Measurements from ENCODE around the gene GATAD2A. TPM values are rescaled to one million over a fixed set of nuclear protein-coding genes. Genes with fewer than 3 reads are reported as not detected.

The GATAD2A gene
- polyA plus RNA-seq, 1 experiment = 22.0 TPM

- Histone ChIP-seq H3K4me3 (ENCODE audit: low read depth, low read length) (no peak overlapping the region), H3K9me3 (ENCODE audit: control insufficient read depth, insufficient read depth, low read length) (no peaks in the 10 kb centered on the region), H3K27ac (ENCODE audit: low read depth, low read length) (no peak overlapping the region), H3K27me3 (ENCODE audit: control insufficient read depth, insufficient read depth, low read length) (no peaks in the 10 kb centered on the region)
- no peak for DNase-seq (ENCODE audit: low read depth, low spot score)
- TF ChIP-seq CTCF (IDR thresholded peaks at IDR 0.05; ENCODE audit: low read depth, low read length) = no peak
- CTCF ChIA-PET = no interaction called here
- POLR2A ChIA-PET = interaction anchor here (0.5 kb wide), 1 partner anchor 58 kb away, joined by 5 read pairs; no protein-coding TSS in a partner anchor
Measured at GRCh38 chr19:19423322-19423721, 17.8 kb downstream of the GATAD2A start.

- no peak for DNase-seq (ENCODE audit: low read depth, low spot score)
- no peak for TF ChIP-seq CTCF (IDR thresholded peaks at IDR 0.05; ENCODE audit: low read depth, low read length)
- POLR2A ChIA-PET = no interaction called here
- Histone ChIP-seq H3K27me3 (ENCODE audit: control insufficient read depth, insufficient read depth, low read length) (no peaks in the 10 kb centered on the region), H3K9me3 (ENCODE audit: control insufficient read depth, insufficient read depth, low read length) (no peaks in the 10 kb centered on the region), H3K27ac (ENCODE audit: low read depth, low read length) (peak overlapping the region; percentile 2), H3K4me3 (ENCODE audit: low read depth, low read length) (no peak overlapping the region)
- CTCF ChIA-PET = no interaction called here
Measured at GRCh38 chr19:19425170-19425875, 19.8 kb downstream of the GATAD2A start.

GRCh38 chr19:19426216-19426615 lies 20.7 kb downstream of the GATAD2A start:
- Histone ChIP-seq H3K9me3 (ENCODE audit: control insufficient read depth, insufficient read depth, low read length) (no peaks in the 10 kb centered on the region), H3K27me3 (ENCODE audit: control insufficient read depth, insufficient read depth, low read length) (no peaks in the 10 kb centered on the region), H3K27ac (ENCODE audit: low read depth, low read length) (no peak overlapping the region), H3K4me3 (ENCODE audit: low read depth, low read length) (no peak overlapping the region)
- POLR2A ChIA-PET = no interaction called here
- no peak for DNase-seq (ENCODE audit: low read depth, low spot score)
- no peak for TF ChIP-seq CTCF (IDR thresholded peaks at IDR 0.05; ENCODE audit: low read depth, low read length)
- CTCF ChIA-PET = no interaction called here

GRCh38 chr19:19426799-19427198 lies 21.3 kb downstream of the GATAD2A start:
- POLR2A ChIA-PET = interaction anchor here (0.6 kb wide), 1 partner anchor 42 kb away, joined by 4 read pairs; no protein-coding TSS in a partner anchor

More at GRCh38 chr19:19426799-19427198, 21.3 kb downstream of the GATAD2A start:
- H3K27me3 ChIP-seq (ENCODE audit: control insufficient read depth, insufficient read depth, low read length) = no peaks in the 10 kb centered on the region
- CTCF ChIA-PET = no interaction called here
- TF ChIP-seq CTCF (IDR thresholded peaks at IDR 0.05; ENCODE audit: low read depth, low read length) = no peak
- H3K4me3 ChIP-seq (ENCODE audit: low read depth, low read length) = no peak overlapping the region
- no peaks in the 10 kb centered on the region for H3K9me3 ChIP-seq (ENCODE audit: control insufficient read depth, insufficient read depth, low read length)
- DNase-seq (ENCODE audit: low read depth, low spot score) = no peak
- no peak overlapping the region for H3K27ac ChIP-seq (ENCODE audit: low read depth, low read length)

Measured in AG04450 (cell line).